Measurements from ENCODE around the gene RAB3A. TPM values are rescaled to one million over a fixed set of nuclear protein-coding genes. Genes with fewer than 3 reads are reported as not detected.

RAB3A gene
- total RNA-seq, 1 experiment from 2014 or later, result 10.6 TPM

DNA sequence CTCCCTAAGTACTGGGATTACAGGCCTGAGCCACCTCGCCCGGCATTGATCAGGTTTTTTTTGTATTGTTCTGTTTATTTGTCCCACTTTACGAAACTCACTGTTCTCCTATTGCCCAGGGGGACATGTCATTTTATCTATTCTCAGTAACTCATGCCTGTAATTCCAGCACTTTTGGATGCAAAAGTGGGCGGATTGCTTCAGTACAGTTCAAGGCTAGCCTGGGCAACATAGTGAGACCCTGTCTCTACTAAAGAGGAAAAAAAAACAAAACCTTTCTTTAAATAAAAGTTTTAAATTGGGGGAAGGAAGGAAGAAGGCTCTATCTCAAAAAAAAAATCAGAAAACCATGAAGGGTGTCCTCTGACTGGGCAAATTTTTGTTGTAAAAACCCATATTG, 13.6 kb downstream of the RAB3A start (continued):
- TF ChIP-seq, protein P1, sequence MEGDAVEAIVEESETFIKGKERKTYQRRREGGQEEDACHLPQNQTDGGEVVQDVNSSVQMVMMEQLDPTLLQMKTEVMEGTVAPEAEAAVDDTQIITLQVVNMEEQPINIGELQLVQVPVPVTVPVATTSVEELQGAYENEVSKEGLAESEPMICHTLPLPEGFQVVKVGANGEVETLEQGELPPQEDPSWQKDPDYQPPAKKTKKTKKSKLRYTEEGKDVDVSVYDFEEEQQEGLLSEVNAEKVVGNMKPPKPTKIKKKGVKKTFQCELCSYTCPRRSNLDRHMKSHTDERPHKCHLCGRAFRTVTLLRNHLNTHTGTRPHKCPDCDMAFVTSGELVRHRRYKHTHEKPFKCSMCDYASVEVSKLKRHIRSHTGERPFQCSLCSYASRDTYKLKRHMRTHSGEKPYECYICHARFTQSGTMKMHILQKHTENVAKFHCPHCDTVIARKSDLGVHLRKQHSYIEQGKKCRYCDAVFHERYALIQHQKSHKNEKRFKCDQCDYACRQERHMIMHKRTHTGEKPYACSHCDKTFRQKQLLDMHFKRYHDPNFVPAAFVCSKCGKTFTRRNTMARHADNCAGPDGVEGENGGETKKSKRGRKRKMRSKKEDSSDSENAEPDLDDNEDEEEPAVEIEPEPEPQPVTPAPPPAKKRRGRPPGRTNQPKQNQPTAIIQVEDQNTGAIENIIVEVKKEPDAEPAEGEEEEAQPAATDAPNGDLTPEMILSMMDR (IDR thresholded peaks at IDR 0.05 in 2 of 3, conservative IDR thresholded peaks at IDR 0.05 in 1 of 3; ENCODE audit: borderline replicate concordance in 1 of 3, insufficient read depth in 1 of 3, low read depth in 2 of 3, low read length in 2 of 3), result no peak
- TF ChIP-seq SP1 (IDR thresholded peaks at IDR 0.05; ENCODE audit: low read depth), result no peak
- no peak for TF ChIP-seq SIN3A (IDR thresholded peaks at IDR 0.05; ENCODE audit: low read depth)
- TF ChIP-seq, protein P2, sequence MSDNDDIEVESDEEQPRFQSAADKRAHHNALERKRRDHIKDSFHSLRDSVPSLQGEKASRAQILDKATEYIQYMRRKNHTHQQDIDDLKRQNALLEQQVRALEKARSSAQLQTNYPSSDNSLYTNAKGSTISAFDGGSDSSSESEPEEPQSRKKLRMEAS (IDR thresholded peaks at IDR 0.05), result no peak
- TF ChIP-seq RAD21 (IDR thresholded peaks at IDR 0.05; ENCODE audit: low read depth), result no peak
- no peak for TF ChIP-seq SRF (IDR thresholded peaks at IDR 0.05; ENCODE audit: low read depth)
- TF ChIP-seq ELF1 (IDR thresholded peaks at IDR 0.05; ENCODE audit: borderline replicate concordance, low read depth), result no peak

DNA sequence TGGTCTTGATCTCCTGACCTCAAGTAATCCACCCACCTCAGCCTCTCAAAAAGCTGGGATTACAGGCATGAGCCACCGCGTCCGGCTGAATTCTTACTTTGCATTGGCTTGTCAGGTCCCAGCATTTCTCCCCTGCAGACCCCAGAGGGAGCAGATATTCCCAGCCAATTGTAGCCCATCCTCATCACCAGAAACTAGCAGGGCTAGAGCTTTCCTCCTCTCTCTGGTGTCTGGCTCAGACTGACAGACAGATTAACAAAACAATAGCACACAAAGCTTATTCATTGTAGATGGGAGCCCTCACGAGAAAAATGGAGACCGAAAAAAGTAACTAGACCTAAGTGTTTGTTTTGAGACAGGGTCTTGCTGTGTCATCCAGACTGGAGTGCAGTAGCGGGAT, 18.3 kb downstream of the RAB3A start:
- no peaks in the 10 kb centered on the region for H3K27me3 ChIP-seq (ENCODE audit: insufficient read depth, low read length)
- TF ChIP-seq, protein P3, sequence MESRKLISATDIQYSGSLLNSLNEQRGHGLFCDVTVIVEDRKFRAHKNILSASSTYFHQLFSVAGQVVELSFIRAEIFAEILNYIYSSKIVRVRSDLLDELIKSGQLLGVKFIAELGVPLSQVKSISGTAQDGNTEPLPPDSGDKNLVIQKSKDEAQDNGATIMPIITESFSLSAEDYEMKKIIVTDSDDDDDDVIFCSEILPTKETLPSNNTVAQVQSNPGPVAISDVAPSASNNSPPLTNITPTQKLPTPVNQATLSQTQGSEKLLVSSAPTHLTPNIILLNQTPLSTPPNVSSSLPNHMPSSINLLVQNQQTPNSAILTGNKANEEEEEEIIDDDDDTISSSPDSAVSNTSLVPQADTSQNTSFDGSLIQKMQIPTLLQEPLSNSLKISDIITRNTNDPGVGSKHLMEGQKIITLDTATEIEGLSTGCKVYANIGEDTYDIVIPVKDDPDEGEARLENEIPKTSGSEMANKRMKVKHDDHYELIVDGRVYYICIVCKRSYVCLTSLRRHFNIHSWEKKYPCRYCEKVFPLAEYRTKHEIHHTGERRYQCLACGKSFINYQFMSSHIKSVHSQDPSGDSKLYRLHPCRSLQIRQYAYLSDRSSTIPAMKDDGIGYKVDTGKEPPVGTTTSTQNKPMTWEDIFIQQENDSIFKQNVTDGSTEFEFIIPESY (IDR thresholded peaks at IDR 0.05; ENCODE audit: extremely low read depth, insufficient replicate concordance, low read length), result no peak
- TF ChIP-seq, protein P2 (IDR thresholded peaks at IDR 0.05), result no peak
- TF ChIP-seq RAD21 (IDR thresholded peaks at IDR 0.05; ENCODE audit: low read depth), result no peak
- TF ChIP-seq, protein P4, sequence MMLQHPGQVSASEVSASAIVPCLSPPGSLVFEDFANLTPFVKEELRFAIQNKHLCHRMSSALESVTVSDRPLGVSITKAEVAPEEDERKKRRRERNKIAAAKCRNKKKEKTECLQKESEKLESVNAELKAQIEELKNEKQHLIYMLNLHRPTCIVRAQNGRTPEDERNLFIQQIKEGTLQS (IDR thresholded peaks at IDR 0.05), result no peak
- no peak for TF ChIP-seq SRF (IDR thresholded peaks at IDR 0.05; ENCODE audit: low read depth)
- no peak for TF ChIP-seq FOSL1 (IDR thresholded peaks at IDR 0.05; ENCODE audit: low read depth)
- no peak for TF ChIP-seq POLR2AphosphoS5 (IDR thresholded peaks at IDR 0.05; ENCODE audit: low read depth, low read length)
- no peak for TF ChIP-seq EZH2phosphoT487 (IDR thresholded peaks at IDR 0.05; ENCODE audit: borderline replicate concordance)
- TF ChIP-seq CEBPB (IDR thresholded peaks at IDR 0.05; ENCODE audit: low read depth), result no peak
- TF ChIP-seq YY1 (IDR thresholded peaks at IDR 0.05; ENCODE audit: extremely low read depth, insufficient replicate concordance, low read depth, low read length), result no peak
- TF ChIP-seq JUND (IDR thresholded peaks at IDR 0.05), result no peak
- no peak for TF ChIP-seq ZFX (IDR thresholded peaks at IDR 0.05)
- H3K4me2 ChIP-seq (ENCODE audit: low read length), result peak overlapping the region; percentile 42; the same call in 1 of the 2 replicates
- intact Hi-C loops (cut with micrococcal nuclease), result no loop called here
- DNase-seq (ENCODE audit: low read depth, low spot score) (no peak), ATAC-seq (no peak)
- no peak overlapping the region for H2AFZ ChIP-seq (ENCODE audit: low read depth, low read length, poor library complexity, severe bottlenecking)
- H3K9ac ChIP-seq (ENCODE audit: low read length), result no peak overlapping the region
- no peaks in the 10 kb centered on the region for H3K9me2 ChIP-seq (ENCODE audit: insufficient read depth)
- H3K27ac ChIP-seq (ENCODE audit: low read depth, low read length), result no peak overlapping the region
- no TSS peak for BruUV-seq (replicated peaks)
- ChIA-PET CTCF (no interaction called here), POLR2A (no interaction called here), RAD21 (ENCODE audit: low non-redundant PET in 1 of 2, low total read pairs in 2 of 2, uncharacterized antibody in 2 of 2, unreplicated experiment in 2 of 2) (no interaction called here)
- H3K4me3 ChIP-seq (replicated peaks in 1 of 2; ENCODE audit: low read depth in 1 of 2, low read length in 2 of 2), result no peak overlapping the region
- no peaks in the 10 kb centered on the region for H3K79me2 ChIP-seq (ENCODE audit: insufficient read depth, low read length)
- no peaks in the 10 kb centered on the region for H3K36me3 ChIP-seq (ENCODE audit: control insufficient read depth in 1 of 2, insufficient read depth in 2 of 2, low read length in 2 of 2)
- no peaks in the 10 kb centered on the region for H3K9me3 ChIP-seq (ENCODE audit: control insufficient read depth in 1 of 2, insufficient read depth in 1 of 2, low read depth in 1 of 2, low read length in 2 of 2)
- no peaks in the 10 kb centered on the region for H4K20me1 ChIP-seq (ENCODE audit: insufficient read depth)
- H3K4me1 ChIP-seq (ENCODE audit: control insufficient read depth in 1 of 2, insufficient read depth in 2 of 2, low read length in 2 of 2), result peaks cover 14 to 21% of the 10 kb centered on the region in 2 experiments
